HepG2 (cell line): ENCODE data around the gene LRIT1. TPM values are rescaled to one million over a fixed set of nuclear protein-coding genes. Genes with fewer than 3 reads are reported as not detected.

ENCODE experiments used
- ATAC-seq: fragments of 200-7000 bp; cut with Tn5 transposase; 3 replicates; pipeline ENCODE4 v1.9.1; 2020; ENCODE audit warnings: mild to moderate bottlenecking, moderate library complexity
- BruUV-seq: library from RNA; stranded (reverse); fragments of 400-500 nt; replicated peaks from 2 replicates; lab custom pipeline; 2021; lab: Mats Ljungman, UMichigan
- CTCF ChIA-PET: fragments of 300-600 bp; formaldehyde crosslinking; extraction: SDS; loops from one replicate; lab custom pipeline; 2021; ENCODE audit warnings: low total read pairs, inconsistent platforms, low intra/inter-chr PET ratio; lab: Yijun Ruan, JAX
- POLR2A ChIA-PET: fragments of 350-600 bp; sonication (Branson Sonifier 250); formaldehyde crosslinking; loops from one replicate; lab custom pipeline; 2020; ENCODE audit warnings: antibody characterized with exemption, inconsistent platforms; lab: Yijun Ruan, JAX
- DNase-seq: peaks from one replicate; pipeline ENCODE4 v3.0.0-alpha.2; 2015; ENCODE audit warnings: low spot score
- FAIRE-seq: peaks from 3 replicates; lab custom pipeline; 2011; peaks lifted over from hg19 to GRCh38; lab: Jason Lieb, UNC
- H2AFZ ChIP-seq: one replicate; pipeline ENCODE4 v1.6.1; 2011; ENCODE audit warnings: low read length, inconsistent platforms
- H3K27ac ChIP-seq: fragments of 300-600 bp; 3 replicates; pipeline ENCODE4 v1.8.0; 2011; ENCODE audit warnings: mixed run types, mild to moderate bottlenecking, mixed read lengths, low read length, inconsistent platforms; ENCODE audit not compliant: insufficient read depth; ENCODE audit errors: extremely low read length
- H3K27me3 ChIP-seq, 2 experiments: fragments of 200-600 bp in 1 of 2; 2 replicates in 1 of 2; 3 replicates in 1 of 2; pipeline versions ENCODE4 v1.6.0 to v1.8.0; 2011; ENCODE audit warnings: low read length in 2 of 2, mild to moderate bottlenecking in 2 of 2, moderate library complexity in 2 of 2, inconsistent platforms in 1 of 2; ENCODE audit not compliant: insufficient read depth in 2 of 2, control insufficient read depth in 1 of 2
- H3K36me3 ChIP-seq, 2 experiments: fragments of 200-600 bp in 1 of 2; replicated peaks in 1 of 2; 2 replicates in 1 of 2; 3 replicates in 1 of 2; pipeline versions ENCODE4 v1.5.1 to v1.8.0; 2011; ENCODE audit warnings: low read length in 2 of 2, inconsistent platforms in 1 of 2; ENCODE audit not compliant: insufficient read depth in 2 of 2, control insufficient read depth in 1 of 2
- H3K4me1 ChIP-seq: 2 replicates; pipeline ENCODE4 v1.5.1; 2012; ENCODE audit warnings: low read length, inconsistent platforms; ENCODE audit not compliant: insufficient read depth
- H3K4me2 ChIP-seq: 2 replicates; pipeline ENCODE4 v1.6.0; 2011; ENCODE audit warnings: low read depth, low read length, inconsistent platforms
- H3K4me3 ChIP-seq, 3 experiments: fragments of 200-600 bp in 1 of 3; sonication (generic), shearing (Covaris generic) in 1 of 3; replicated peaks in 1 of 3; 2 replicates each; pipeline ENCODE4 v1.5.1; 2011 to 2016; ENCODE audit warnings: low read length in 3 of 3, inconsistent platforms in 2 of 3, low read depth in 2 of 3, mild to moderate bottlenecking in 2 of 3, control low read depth in 1 of 3, mixed read lengths in 1 of 3; ENCODE audit not compliant: insufficient read depth in 1 of 3
- H3K79me2 ChIP-seq: one replicate; pipeline ENCODE4 v1.6.1; 2011; ENCODE audit warnings: low read length, inconsistent platforms; ENCODE audit not compliant: insufficient read depth
- H3K9ac ChIP-seq: 2 replicates; pipeline ENCODE4 v1.6.0; 2011; ENCODE audit warnings: mild to moderate bottlenecking, low read depth, low read length, inconsistent platforms; ENCODE audit not compliant: insufficient read depth
- H3K9me3 ChIP-seq: 2 replicates; pipeline ENCODE4 v1.5.1; 2012; ENCODE audit warnings: mild to moderate bottlenecking, low read length
- H4K20me1 ChIP-seq: 2 replicates; pipeline ENCODE4 v1.6.0; 2011; ENCODE audit warnings: inconsistent platforms, mild to moderate bottlenecking, low read length, moderate library complexity; ENCODE audit not compliant: insufficient read depth
- ATF7-NPFF ChIP-seq: sonication (generic); formaldehyde crosslinking; IDR thresholded peaks from 2 replicates; pipeline ENCODE4 v1.8.1; 2023; ENCODE audit warnings: mild to moderate bottlenecking, low read depth, missing genetic modification reagents, moderate library complexity
- BCLAF1 ChIP-seq: fragments of 450-650 bp; IDR thresholded peaks from 2 replicates; pipeline ENCODE4 v1.6.1; 2017; ENCODE audit warnings: mild to moderate bottlenecking
- DNMT3B ChIP-seq: conservative IDR thresholded peaks from 2 replicates; pipeline ENCODE4 v1.6.1; 2016; ENCODE audit warnings: missing biosample characterization, control low read depth
- GFI1 ChIP-seq: sonication (generic); formaldehyde crosslinking; IDR thresholded peaks from 2 replicates; pipeline ENCODE4 v1.5.0; 2020; ENCODE audit warnings: missing genetic modification reagents, mild to moderate bottlenecking, borderline replicate concordance
- NFE2L1 ChIP-seq: sonication (generic); formaldehyde crosslinking; IDR thresholded peaks from 2 replicates; pipeline ENCODE4 v1.4.0; 2020; ENCODE audit warnings: missing genetic modification reagents, mild to moderate bottlenecking, borderline replicate concordance
- RBM39 ChIP-seq: fragments of 200-400 bp; formaldehyde crosslinking; IDR thresholded peaks from one replicate; pipeline ENCODE4 v1.6.1; 2018; ENCODE audit warnings: antibody characterized with exemption, mild to moderate bottlenecking, low read depth, low read length; ENCODE audit not compliant: poor library complexity, severe bottlenecking
- REPIN1 ChIP-seq: sonication (generic); formaldehyde crosslinking; IDR thresholded peaks from 2 replicates; pipeline ENCODE4 v1.8.0; 2022; ENCODE audit warnings: missing genetic modification reagents, low read depth, mild to moderate bottlenecking, borderline replicate concordance
- SP4 ChIP-seq: sonication (generic); formaldehyde crosslinking; IDR thresholded peaks from 2 replicates; pipeline ENCODE4 v1.8.1; 2023; ENCODE audit warnings: mild to moderate bottlenecking, missing genetic modification reagents
- TFAP4 ChIP-seq: sonication (generic); IDR thresholded peaks from 2 replicates; pipeline ENCODE4 v1.6.1; 2016; ENCODE audit warnings: low read depth, borderline replicate concordance
- U2AF2 ChIP-seq: fragments of 200-400 bp; formaldehyde crosslinking; IDR thresholded peaks from 2 replicates; pipeline ENCODE4 v1.6.1; 2017; ENCODE audit warnings: low read depth, mild to moderate bottlenecking, low read length
- ZBTB44 ChIP-seq: sonication (generic); formaldehyde crosslinking; IDR thresholded peaks from 2 replicates; pipeline ENCODE4 v1.4.0; 2020; ENCODE audit warnings: missing genetic modification reagents
- ZFP36L2 ChIP-seq: sonication (generic); formaldehyde crosslinking; IDR thresholded peaks from 2 replicates; pipeline ENCODE4 v1.4.0; 2020; ENCODE audit warnings: missing genetic modification reagents
- ZNF224 ChIP-seq: sonication (generic); formaldehyde crosslinking; IDR thresholded peaks from 2 replicates; pipeline ENCODE4 v1.5.0; 2020; ENCODE audit warnings: mild to moderate bottlenecking, missing genetic modification reagents
- ZNF550 ChIP-seq: sonication (generic); formaldehyde crosslinking; IDR thresholded peaks from 2 replicates; pipeline ENCODE4 v1.4.0; 2020; ENCODE audit warnings: mild to moderate bottlenecking, missing genetic modification reagents, borderline replicate concordance
- ZNF577 ChIP-seq: sonication (generic); formaldehyde crosslinking; IDR thresholded peaks from 2 replicates; pipeline ENCODE4 v1.4.0; 2020; ENCODE audit warnings: mild to moderate bottlenecking, low read depth, missing genetic modification reagents, borderline replicate concordance
- ZNF776 ChIP-seq: sonication (generic); formaldehyde crosslinking; IDR thresholded peaks from 2 replicates; pipeline ENCODE4 v1.4.0; 2020; ENCODE audit warnings: mild to moderate bottlenecking, missing genetic modification reagents
- WGBS: methylation state at CpG from one replicate; pipeline ENCODE4 v1.1.6; 2017; ENCODE audit warnings: low lambda C conversion rate; 5-methylcytosine and 5-hydroxymethylcytosine counted together
- in situ Hi-C: cut with HindIII; loops from 2 replicates; pipeline ENCODE4 v1.10.0; 2017; ENCODE audit warnings: low pct_unique_long_range_greater_than_20kb; ENCODE audit not compliant: extremely low pct_ligation_motif_present
- intact Hi-C: fragments of 100-400 bp; cut with micrococcal nuclease; formaldehyde crosslinking; loops from one replicate; pipeline ENCODE4 v1.10.0; 2022; ENCODE audit not compliant: unreplicated experiment
- polyA plus RNA-seq, 8 experiments: library from polyadenylated mRNA; depleted of rRNA in 3 of 8; stranded (reverse) in 7 of 8; unstranded in 1 of 8; fragments of >200 nt; fragmentation: Illumina TruSeq in 4 of 8; extraction: Trizol in 4 of 8; gene quantifications; 2 replicates each; pipeline versions ENCODE4 v1.2.1 to v1.2.3, GENCODE V29; 2011 to 2016; ENCODE audit warnings: low read depth in 4 of 8, missing spikeins in 1 of 8, mixed read lengths in 1 of 8; ENCODE audit not compliant: insufficient read depth in 1 of 8
- total RNA-seq, 5 experiments: library from RNA; depleted of rRNA; stranded (reverse); fragments of >200 nt; fragmentation: Illumina TruSeq; extraction: Trizol; gene quantifications; 2 replicates each; pipeline ENCODE4 v1.2.3, GENCODE V29; 2016; ENCODE audit warnings: low read depth in 1 of 5

The LRIT1 gene
- total and polyA plus RNA-seq, 2 of the 13 experiments (the other 11 are each of a cell fraction or from before 2014, with no cell fraction given) = not detected

GRCh38 chr10:84225427-84226173 lies 15.7 kb downstream of the LRIT1 start, which contains the start of gene LRIT2:
TSS of gene LRIT2 (minus strand) at chr10:84225544. CDS start at chr10:84225520, 24 bp downstream.
- CTCF ChIA-PET = no interaction called here
- Histone ChIP-seq H3K4me1 (no peaks in the 10 kb centered on the region), H3K27me3 (no peaks in the 10 kb centered on the region), H3K9ac (no peak within 1 kb of the TSS), H3K36me3 (no peaks in the 10 kb centered on the region), H3K27ac (no peak within 1 kb of the TSS), H3K79me2 (no peaks in the 10 kb centered on the region), H3K9me3 (no peaks in the 10 kb centered on the region), H4K20me1 (no peaks in the 10 kb centered on the region), H3K4me3 (no peak within 1 kb of the TSS), H2AFZ (no peak within 1 kb of the TSS), H3K4me2 (no peak within 1 kb of the TSS)
- DNase-seq (no peak), ATAC-seq (no peak), FAIRE-seq (no peak)
- intact Hi-C loops = no loop called here
- 8% methylated on average over 6 of the region's 6 CpGs for WGBS
- TF ChIP-seq NFE2L1 (CRISPR knock-in tag) = no peak
- no peak for TF ChIP-seq ZNF577
- no peak for TF ChIP-seq ATF7-NPFF
- no peak for TF ChIP-seq SP4 (CRISPR knock-in tag)
- no peak for TF ChIP-seq REPIN1 (CRISPR knock-in tag)
- TF ChIP-seq U2AF2 = no peak
- no peak for TF ChIP-seq BCLAF1
- TF ChIP-seq ZNF550 (CRISPR knock-in tag) = no peak
- TF ChIP-seq ZNF776 = no peak
- no peak for TF ChIP-seq RBM39
- no peak for TF ChIP-seq ZBTB44 (CRISPR knock-in tag)
- no peak for TF ChIP-seq GFI1
- no peak for TF ChIP-seq TFAP4
- TF ChIP-seq DNMT3B (CRISPR knock-in tag) = no peak
- TF ChIP-seq ZNF224 = no peak
- TF ChIP-seq ZFP36L2 (CRISPR knock-in tag) = no peak
- BruUV-seq = no TSS peak
- POLR2A ChIA-PET = no interaction called here
- in situ Hi-C loops = no loop called here
